ENCODE results near the gene LHFPL3.

LHFPL3 gene

GRCh38 chr7:104851268-104851667, 522.9 kb downstream of the LHFPL3 start:
- DNase-seq: no peak

GRCh38 chr7:104852386-104852785, 524.0 kb downstream of the LHFPL3 start:
- DNase-seq: no peak

GRCh38 chr7:104855861-104856260, 527.5 kb downstream of the LHFPL3 start:
- DNase-seq: no peak

GRCh38 chr7:104857458-104858425, 529.3 kb downstream of the LHFPL3 start:
- DNase-seq: no peak

GRCh38 chr7:104859754-104860426, 531.5 kb downstream of the LHFPL3 start:
- DNase-seq: no peak

GRCh38 chr7:104861729-104862390, 533.5 kb downstream of the LHFPL3 start:
- DNase-seq: no peak

GRCh38 chr7:104862719-104863118, 534.3 kb downstream of the LHFPL3 start:
- DNase-seq: no peak

GRCh38 chr7:104873401-104873800, 545.0 kb downstream of the LHFPL3 start:
- no peak for DNase-seq

GRCh38 chr7:104878577-104878976, 550.2 kb downstream of the LHFPL3 start:
- no peak for DNase-seq

- no peak for DNase-seq
Measured at GRCh38 chr7:104883248-104883717, 554.9 kb downstream of the LHFPL3 start.

GRCh38 chr7:104883718-104884452, 555.5 kb downstream of the LHFPL3 start:
- DNase-seq: peak; percentile 75

- no peak for DNase-seq
Measured at GRCh38 chr7:104886651-104887050, 558.2 kb downstream of the LHFPL3 start.

GRCh38 chr7:104890216-104890615, 561.8 kb downstream of the LHFPL3 start:
- DNase-seq: no peak

- no peak for DNase-seq
Measured at GRCh38 chr7:104891949-104892348, 563.5 kb downstream of the LHFPL3 start.

GRCh38 chr7:104894314-104894713, 565.9 kb downstream of the LHFPL3 start:
- no peak for DNase-seq

GRCh38 chr7:104894726-104895521, 566.5 kb downstream of the LHFPL3 start:
- DNase-seq: no peak

- no peak for DNase-seq
Measured at GRCh38 chr7:104895522-104896236, 567.3 kb downstream of the LHFPL3 start.

- DNase-seq: no peak
Measured at GRCh38 chr7:104898434-104898833, 570.0 kb downstream of the LHFPL3 start.

GRCh38 chr7:104900525-104901239, 572.3 kb downstream of the LHFPL3 start:
- DNase-seq: no peak

- no peak for DNase-seq
Measured at GRCh38 chr7:104901240-104901619, 572.8 kb downstream of the LHFPL3 start.
